SK-N-SH (cell line): Measurements from ENCODE around the gene TXNRD1.

Experiments
- EP300 ChIP-seq, 2 experiments: IDR thresholded peaks; 2 replicates each; pipeline versions ENCODE4 v1.4.0 to v1.6.1; 2012; ENCODE audit warnings: borderline replicate concordance in 1 of 2, low read depth in 1 of 2, low read length in 1 of 2
- EZH2phosphoT487 ChIP-seq: fragments of 200-600 bp; sonication (generic); IDR thresholded peaks from 2 replicates; pipeline ENCODE4 v1.6.1; 2017; ENCODE audit warnings: low read depth, mixed run types, mild to moderate bottlenecking, antibody characterized with exemption, moderate library complexity, borderline replicate concordance

GRCh38 chr12:104352106-104352713 is 136.6 kb downstream of the TXNRD1 start:
- no peak for TF ChIP-seq EZH2phosphoT487
- no peak for TF ChIP-seq EP300 (IDR thresholded peaks at IDR 0.05; ENCODE audit: borderline replicate concordance in 1 of 2, low read depth in 1 of 2, low read length in 1 of 2)
